ENCODE results near the gene MYOZ1. TPM values are rescaled to one million over a fixed set of nuclear protein-coding genes. Genes with fewer than 3 reads are reported as not detected.

MYOZ1 gene
- total and polyA plus RNA-seq, 2 of the 8 experiments (the other 6 are each of a cell fraction or from before 2014, with no cell fraction given): 2.6 to 3.3 TPM

DNA sequence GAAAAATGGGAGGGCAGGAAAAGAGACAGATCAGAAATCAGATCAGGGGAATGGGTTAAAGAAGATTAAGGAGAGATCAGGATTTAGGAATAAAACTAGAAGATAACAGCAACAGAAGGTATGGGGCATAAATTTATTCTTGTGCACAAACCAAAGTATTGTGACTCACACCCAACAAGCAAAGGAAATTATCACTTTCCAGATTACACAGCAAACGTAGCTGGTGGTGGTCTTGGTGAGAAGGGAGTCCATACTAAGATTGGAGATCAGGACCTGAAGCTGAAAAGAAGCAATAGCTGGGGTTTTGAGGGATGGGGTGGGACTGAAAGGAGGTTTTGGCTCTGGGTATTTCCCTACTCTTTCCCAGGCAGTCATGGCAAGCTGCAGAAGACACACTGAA, 3.5 kb upstream of the MYOZ1 start:
- Histone ChIP-seq H3K79me2 (ENCODE audit: control insufficient read depth in 1 of 2, insufficient read depth in 2 of 2, low read length in 2 of 2) (no peaks in the 10 kb centered on the region), H4K91ac (replicated peaks; ENCODE audit: insufficient read length, low read length) (no peak overlapping the region), H2BK5ac (ENCODE audit: low read depth, low read length) (no peak overlapping the region), H2BK20ac (ENCODE audit: low read length) (no peak overlapping the region), H4K20me1 (replicated peaks in 1 of 2; ENCODE audit: control insufficient read depth in 1 of 2, insufficient read depth in 2 of 2, low read length in 2 of 2) (no peaks in the 10 kb centered on the region), H2BK120ac (replicated peaks; ENCODE audit: low read depth, low read length) (no peak overlapping the region), H2AFZ (ENCODE audit: low read length) (no peak overlapping the region), H3K4me3 (ENCODE audit: extremely low read depth in 1 of 4, insufficient read depth in 2 of 4, low read depth in 3 of 4, low read length in 4 of 4) (no peak overlapping the region), H3K18ac (ENCODE audit: extremely low read depth, low read length) (no peak overlapping the region), H3K23me2 (ENCODE audit: low read depth, low read length) (peaks cover 9% of the 10 kb centered on the region; the same call in 1 of the 2 replicates), H2AK5ac (ENCODE audit: low read depth, low read length) (no peak overlapping the region), H3K27me3 (replicated peaks in 1 of 4; ENCODE audit: control insufficient read depth in 3 of 4, extremely low read depth in 1 of 4, insufficient read depth in 3 of 4, low read length in 3 of 4) (no peaks in the 10 kb centered on the region), H3K9me3 (ENCODE audit: insufficient read depth in 2 of 2, low read depth in 1 of 2, low read length in 1 of 2) (no peaks in the 10 kb centered on the region), H3K27ac (ENCODE audit: low read depth, low read length) (no peak overlapping the region), H4K5ac (ENCODE audit: insufficient read length, low read depth, low read length) (no peak overlapping the region), H3K9ac (replicated peaks in 1 of 4; ENCODE audit: extremely low read depth in 1 of 4, low read depth in 3 of 4, low read length in 3 of 4) (no peak overlapping the region), H3K14ac (ENCODE audit: insufficient read length) (no peak overlapping the region), H4K8ac (ENCODE audit: extremely low read depth, insufficient read depth, low read length) (no peak overlapping the region), H3K4ac (replicated peaks; ENCODE audit: insufficient read length, low read depth, low read length) (no peak overlapping the region), H3K4me2 (ENCODE audit: insufficient read depth in 1 of 2, low read depth in 2 of 2, low read length in 2 of 2) (no peak overlapping the region), H3K36me3 (ENCODE audit: control insufficient read depth in 2 of 4, insufficient read depth in 4 of 4, low read length in 3 of 4) (no peaks in the 10 kb centered on the region), H3K79me1 (ENCODE audit: low read depth, low read length) (no peaks in the 10 kb centered on the region), H2BK15ac (ENCODE audit: low read length) (no peak overlapping the region), H3K23ac (ENCODE audit: insufficient read length) (no peak overlapping the region), H3K56ac (replicated peaks; ENCODE audit: insufficient read length, low read depth, low read length) (no peak overlapping the region), H3K4me1 (replicated peaks in 1 of 4; ENCODE audit: control insufficient read depth in 3 of 4, insufficient read depth in 4 of 4, low read length in 3 of 4) (peaks cover 0 to 15% (median 9%) of the 10 kb centered on the region in 4 experiments; a peak in 6 of 7 replicates), H2BK12ac (ENCODE audit: low read depth, low read length) (no peak overlapping the region)
- no peak for DNase-seq (ENCODE audit: low read depth in 1 of 2, low spot score in 2 of 2)
- ChIA-PET CTCF (ENCODE audit: partially characterized antibody) (interaction anchor here (0.8 to 14.5 kb wide), 23 partner anchors 11 to 287 kb away, joined by 3 to 271 read pairs (median 5); partner anchors contain the start of gene SYNPO2L), POLR2A (ENCODE audit: partially characterized antibody) (interaction anchor here (0.8 to 2.3 kb wide), 5 partner anchors 10 to 115 kb away, joined by 3 to 8 read pairs (median 4); no protein-coding TSS in a partner anchor)
- TF ChIP-seq ASH2L (IDR thresholded peaks at IDR 0.05; ENCODE audit: low read length): no peak
- TF ChIP-seq CREB1 (IDR thresholded peaks at IDR 0.05): no peak
- no peak for TF ChIP-seq SAP30 (IDR thresholded peaks at IDR 0.05; ENCODE audit: insufficient read depth, insufficient replicate concordance, low read length)
- TF ChIP-seq MAX (IDR thresholded peaks at IDR 0.05): no peak
- FAIRE-seq: no peak
- WGBS, 2 experiments (ENCODE audit: extremely low coverage in 1 of 2, insufficient coverage in 1 of 2, insufficient read length in 1 of 2, insufficient replicate concordance in 2 of 2, low coverage in 1 of 2, low lambda C conversion rate in 2 of 2, missing lambda C conversion rate in 1 of 2): 90% methylated on average over 1 of the region's 1 CpG; no CpG with 5 or more reads in 1 of the 2 experiments
